OCI-LY1 (cell line): ENCODE data around the gene SLC25A28.

Experiments used
- EZH2 ChIP-seq: fragments of 200-600 bp; sonication (generic), shearing (Covaris generic); IDR thresholded peaks from 2 replicates; pipeline ENCODE4 v1.8.0; 2017; ENCODE audit warnings: borderline replicate concordance, mixed run types, mild to moderate bottlenecking, antibody characterized with exemption, low read length, moderate library complexity, mixed read lengths
- TF ChIP-seq, protein P1 (sequence below): fragments of 200-600 bp; sonication (generic), shearing (Covaris generic); IDR thresholded peaks from 2 replicates; pipeline ENCODE4 v1.5.1; 2017; ENCODE audit warnings: mild to moderate bottlenecking, antibody characterized with exemption, low read length, moderate library complexity, mixed read lengths

DNA sequence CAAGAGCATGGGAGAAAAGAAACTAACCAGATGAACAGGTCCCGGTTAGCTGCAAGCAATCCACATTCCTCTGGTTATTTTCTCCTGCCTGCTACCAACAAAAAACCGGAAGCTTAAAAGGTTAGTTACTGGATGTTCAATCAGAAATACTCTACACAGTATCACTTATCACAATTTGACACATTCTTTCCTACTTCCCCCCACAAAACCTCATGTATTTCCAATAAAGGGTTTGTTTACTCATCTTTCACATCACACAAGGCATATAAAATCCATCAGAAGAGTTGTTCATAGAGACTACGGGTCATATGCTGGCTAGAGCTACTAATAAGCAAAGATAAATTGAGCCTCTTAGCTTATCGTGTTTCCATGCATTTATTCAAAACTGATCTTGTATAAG lies 4.8 kb downstream of the SLC25A28 start:
- TF ChIP-seq, protein P1, sequence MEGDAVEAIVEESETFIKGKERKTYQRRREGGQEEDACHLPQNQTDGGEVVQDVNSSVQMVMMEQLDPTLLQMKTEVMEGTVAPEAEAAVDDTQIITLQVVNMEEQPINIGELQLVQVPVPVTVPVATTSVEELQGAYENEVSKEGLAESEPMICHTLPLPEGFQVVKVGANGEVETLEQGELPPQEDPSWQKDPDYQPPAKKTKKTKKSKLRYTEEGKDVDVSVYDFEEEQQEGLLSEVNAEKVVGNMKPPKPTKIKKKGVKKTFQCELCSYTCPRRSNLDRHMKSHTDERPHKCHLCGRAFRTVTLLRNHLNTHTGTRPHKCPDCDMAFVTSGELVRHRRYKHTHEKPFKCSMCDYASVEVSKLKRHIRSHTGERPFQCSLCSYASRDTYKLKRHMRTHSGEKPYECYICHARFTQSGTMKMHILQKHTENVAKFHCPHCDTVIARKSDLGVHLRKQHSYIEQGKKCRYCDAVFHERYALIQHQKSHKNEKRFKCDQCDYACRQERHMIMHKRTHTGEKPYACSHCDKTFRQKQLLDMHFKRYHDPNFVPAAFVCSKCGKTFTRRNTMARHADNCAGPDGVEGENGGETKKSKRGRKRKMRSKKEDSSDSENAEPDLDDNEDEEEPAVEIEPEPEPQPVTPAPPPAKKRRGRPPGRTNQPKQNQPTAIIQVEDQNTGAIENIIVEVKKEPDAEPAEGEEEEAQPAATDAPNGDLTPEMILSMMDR, result no peak
- TF ChIP-seq EZH2, result no peak
